Left ventricle myocardium inferior (tissue), 1 donor: ENCODE data around the gene YBX2. TPM values are rescaled to one million over a fixed set of nuclear protein-coding genes. Genes with fewer than 3 reads are reported as not detected.

Source experiments
- DNase-seq: peaks from one replicate; pipeline ENCODE4 v3.0.0-alpha.2; 2020
- H3K27ac ChIP-seq: fragments of 200-600 bp; replicated peaks from 2 replicates; pipeline ENCODE4 v1.8.0; 2021
- H3K27me3 ChIP-seq: fragments of 200-600 bp; 2 replicates; pipeline ENCODE4 v1.8.0; 2021; ENCODE audit warnings: low read depth
- H3K36me3 ChIP-seq: fragments of 200-600 bp; 2 replicates; pipeline ENCODE4 v1.8.0; 2021
- H3K4me1 ChIP-seq: fragments of 200-600 bp; 2 replicates; pipeline ENCODE4 v1.8.0; 2021
- H3K4me3 ChIP-seq: fragments of 200-600 bp; 2 replicates; pipeline ENCODE4 v1.8.0; 2021; ENCODE audit warnings: mild to moderate bottlenecking, moderate library complexity
- H3K9me3 ChIP-seq: fragments of 200-600 bp; replicated peaks from 2 replicates; pipeline ENCODE4 v1.8.0; 2021
- CTCF ChIP-seq: fragments of 200-600 bp; IDR thresholded peaks from 2 replicates; pipeline ENCODE4 v1.8.0; 2021; ENCODE audit warnings: antibody characterized with exemption, mild to moderate bottlenecking, borderline replicate concordance
- intact Hi-C: fragments of 100-400 bp; cut with micrococcal nuclease; formaldehyde crosslinking; loops from one replicate; pipeline ENCODE4 v1.11.0; 2022
- total RNA-seq: library from RNA; stranded (reverse); fragmentation: NEBNext Ultra II Directional; extraction: Animal tissue kit (Norgen Biotek cat#: 25700); gene quantifications from one replicate; pipeline ENCODE4 v1.2.1, GENCODE V29; 2021
- donor health status: DM: no; HTN: yes; CAD: no; lungs with severe emphysema.

Gene YBX2
- total RNA-seq, 1 donor from 2014 or later = 0.77 TPM

- peak; percentile 98 for TF ChIP-seq CTCF
- Histone ChIP-seq H3K36me3 (peaks cover 22% of the 10 kb centered on the region), H3K27ac (peak overlapping the region; percentile 95), H3K4me3 (peak overlapping the region; percentile 76), H3K9me3 (no peaks in the 10 kb centered on the region), H3K4me1 (peaks cover 54% of the 10 kb centered on the region), H3K27me3 (peaks cover 38% of the 10 kb centered on the region)
- intact Hi-C loops = no loop called here
- peak; percentile 85 for DNase-seq
Measured at GRCh38 chr17:7280519-7281073, 13.8 kb downstream of the YBX2 start.

GRCh38 chr17:7279448-7279847 lies 15.0 kb downstream of the YBX2 start:
- no peak overlapping the region for H3K27ac ChIP-seq
- intact Hi-C loops = loop anchor here (10.0 kb wide), 1 partner anchor 65 kb away; no protein-coding TSS in a partner anchor
- no peak for DNase-seq
- no peak for TF ChIP-seq CTCF
- peaks cover 10% of the 10 kb centered on the region for H3K36me3 ChIP-seq
- no peaks in the 10 kb centered on the region for H3K9me3 ChIP-seq
- peaks cover 31% of the 10 kb centered on the region for H3K27me3 ChIP-seq
- peaks cover 42% of the 10 kb centered on the region for H3K4me1 ChIP-seq
- H3K4me3 ChIP-seq = no peak overlapping the region

- Histone ChIP-seq H3K4me1 (peaks cover 19% of the 10 kb centered on the region), H3K27me3 (peaks cover 94% of the 10 kb centered on the region), H3K4me3 (no peak overlapping the region), H3K36me3 (no peaks in the 10 kb centered on the region), H3K9me3 (no peaks in the 10 kb centered on the region), H3K27ac (no peak overlapping the region)
- intact Hi-C loops = no loop called here
- no peak for DNase-seq
- TF ChIP-seq CTCF = no peak
Measured at GRCh38 chr17:7266784-7267183, 27.7 kb downstream of the YBX2 start.

GRCh38 chr17:7263801-7264078 lies 30.7 kb downstream of the YBX2 start:
- Histone ChIP-seq H3K9me3 (no peaks in the 10 kb centered on the region), H3K4me3 (peak overlapping the region; percentile 68), H3K27ac (no peak overlapping the region), H3K27me3 (peaks cover 81% of the 10 kb centered on the region), H3K36me3 (peaks cover 7% of the 10 kb centered on the region), H3K4me1 (peaks cover 33% of the 10 kb centered on the region)
- TF ChIP-seq CTCF = no peak
- intact Hi-C loops = no loop called here
- DNase-seq = no peak

- no peak for TF ChIP-seq CTCF
- no peak overlapping the region for H3K27ac ChIP-seq
- intact Hi-C loops = no loop called here
- peak overlapping the region; percentile 68 for H3K4me3 ChIP-seq
- DNase-seq = no peak
- H3K36me3 ChIP-seq = peaks cover 13% of the 10 kb centered on the region
- H3K27me3 ChIP-seq = peaks cover 76% of the 10 kb centered on the region
- peaks cover 33% of the 10 kb centered on the region for H3K4me1 ChIP-seq
- no peaks in the 10 kb centered on the region for H3K9me3 ChIP-seq
Measured at GRCh38 chr17:7262935-7263800, 31.3 kb downstream of the YBX2 start.
